ENCODE data around the gene VPS52.

Gene VPS52

GRCh38 chr6:33313105-33313708 is 41.5 kb upstream of the VPS52 start:
- peak overlapping the region; percentile 76 for H3K4me3 ChIP-seq (ENCODE audit: low read depth, low read length)
- no peak for DNase-seq (ENCODE audit: low read depth)
- no peak for TF ChIP-seq CTCF (IDR thresholded peaks at IDR 0.05; ENCODE audit: control insufficient read depth, extremely low read depth, insufficient read depth)

- DNase-seq (ENCODE audit: low read depth): peak; percentile 66
- no peak for TF ChIP-seq CTCF (IDR thresholded peaks at IDR 0.05; ENCODE audit: control insufficient read depth, extremely low read depth, insufficient read depth)
- H3K4me3 ChIP-seq (ENCODE audit: low read depth, low read length): peak overlapping the region; percentile 76
Measured at GRCh38 chr6:33312361-33313104, 40.9 kb upstream of the VPS52 start.

DNA sequence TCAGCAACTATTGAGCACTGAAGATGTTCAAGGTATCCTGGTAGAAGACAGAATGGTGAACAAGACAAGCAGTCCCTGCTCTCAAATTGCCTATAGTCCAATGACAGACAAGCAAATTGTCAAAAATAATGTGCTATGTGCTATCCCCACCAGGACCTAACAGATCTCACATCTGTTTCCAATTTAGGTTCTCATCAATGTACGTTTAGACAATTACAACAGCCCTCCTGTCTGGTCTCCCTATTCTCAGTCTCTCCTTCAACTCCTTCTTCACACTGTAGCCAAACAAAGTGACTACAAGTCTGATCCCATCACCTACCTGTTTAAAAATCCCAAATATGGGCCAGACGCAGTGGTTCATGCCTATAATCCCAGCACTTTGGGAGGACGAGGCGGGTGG is 34.7 kb upstream of the VPS52 start:
- DNase-seq (ENCODE audit: low read depth): no peak
- TF ChIP-seq CTCF (IDR thresholded peaks at IDR 0.05; ENCODE audit: control insufficient read depth, extremely low read depth, insufficient read depth): no peak
- H3K4me3 ChIP-seq (ENCODE audit: low read depth, low read length): no peak overlapping the region

DNA sequence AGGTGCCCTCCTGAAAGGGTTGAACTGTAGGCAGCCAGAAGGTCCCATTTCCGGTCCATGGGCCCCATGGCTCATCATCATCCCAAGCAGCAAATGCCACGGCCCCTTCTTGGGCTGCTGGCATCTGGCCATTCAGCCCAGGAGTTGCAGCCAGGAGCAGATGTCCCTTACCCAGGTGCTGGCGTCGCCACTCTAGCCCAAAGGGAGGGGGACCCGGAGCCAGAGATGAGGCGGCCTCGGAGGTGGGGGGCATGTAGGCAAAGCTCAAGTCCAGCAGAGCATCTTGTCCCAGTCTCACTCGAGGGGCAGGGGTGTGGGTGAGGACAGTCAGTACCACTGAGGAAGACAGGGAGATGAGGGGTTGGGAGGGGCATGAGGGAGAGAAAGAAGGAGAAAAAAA is 33.4 kb upstream of the VPS52 start:
- DNase-seq (ENCODE audit: low read depth): no peak
- no peak overlapping the region for H3K4me3 ChIP-seq (ENCODE audit: low read depth, low read length)
- TF ChIP-seq CTCF (IDR thresholded peaks at IDR 0.05; ENCODE audit: control insufficient read depth, extremely low read depth, insufficient read depth): no peak

DNA sequence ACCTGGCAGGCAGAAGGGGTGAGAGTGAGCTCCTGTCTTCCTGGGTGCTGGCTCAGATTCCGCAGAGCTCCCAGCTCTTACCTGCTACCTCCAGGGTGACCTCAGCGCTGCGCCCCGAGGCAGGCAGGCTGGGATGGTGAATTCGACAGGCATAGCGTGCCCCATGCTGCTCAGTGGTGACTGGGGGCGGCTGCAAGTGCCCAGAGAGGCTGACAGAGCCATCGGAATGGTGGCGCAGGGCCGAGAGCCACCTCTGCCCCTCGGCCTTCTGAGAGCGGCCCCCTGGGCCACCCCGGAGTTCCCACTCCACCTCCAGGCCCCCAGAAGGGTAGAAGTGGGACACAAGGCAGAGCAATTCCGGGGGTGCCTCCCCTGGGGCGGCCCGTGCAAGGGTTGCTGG is 32.5 kb upstream of the VPS52 start:
- H3K4me3 ChIP-seq (ENCODE audit: low read depth, low read length): no peak overlapping the region
- no peak for DNase-seq (ENCODE audit: low read depth)
- TF ChIP-seq CTCF (IDR thresholded peaks at IDR 0.05; ENCODE audit: control insufficient read depth, extremely low read depth, insufficient read depth): no peak

DNA sequence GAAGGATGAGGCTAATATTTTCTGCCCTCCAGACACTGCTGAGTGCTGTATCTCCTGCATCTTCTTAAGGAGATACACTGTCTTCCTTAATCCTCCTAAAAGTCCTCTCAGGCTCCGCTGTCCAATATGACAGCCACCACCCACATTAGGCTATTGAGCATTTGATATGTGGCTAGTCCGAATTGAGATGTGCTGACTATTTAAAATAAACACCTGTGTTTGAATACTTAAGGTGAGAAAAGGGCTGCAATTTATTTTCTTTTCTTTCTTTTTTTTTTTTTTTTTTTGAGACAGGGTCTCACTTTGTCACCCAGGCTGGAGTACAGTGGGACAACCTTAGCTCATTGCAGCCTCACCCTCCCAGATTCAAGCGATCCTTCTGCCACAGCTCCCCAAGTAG is 30.2 kb upstream of the VPS52 start:
- no peak for DNase-seq (ENCODE audit: low read depth)
- TF ChIP-seq CTCF (IDR thresholded peaks at IDR 0.05; ENCODE audit: control insufficient read depth, extremely low read depth, insufficient read depth): no peak
- H3K4me3 ChIP-seq (ENCODE audit: low read depth, low read length): no peak overlapping the region
